ENCODE data around the gene PGM3.

- TF ChIP-seq CTCF (IDR thresholded peaks at IDR 0.05) = no peak
- TF ChIP-seq POLR2A (IDR thresholded peaks at IDR 0.05) = peak in 1 of 4 donors; percentile 11
Measured at GRCh38 chr6:83193747-83194566, 892 bp upstream of the PGM3 start.
